HG02981 (cell line): ENCODE data around the gene HLA-F.
A peak's percentile ranks its signal among the peaks of the same experiment; 100 is the strongest.

Experiments used
- ATAC-seq: cut with Tn5 transposase; IDR thresholded peaks from one replicate; pipeline ENCODE4 v1.9.1; 2021; ENCODE audit warnings: mild to moderate bottlenecking, moderate library complexity; ENCODE audit not compliant: unreplicated experiment

The HLA-F gene

GRCh38 chr6:29742127-29742526 lies 18.9 kb downstream of the HLA-F start:
- ATAC-seq: no peak

GRCh38 chr6:29743025-29743424 lies 19.8 kb downstream of the HLA-F start:
- ATAC-seq: no peak

- ATAC-seq: no peak
These were observed 20.3 kb downstream of the HLA-F start for GRCh38 chr6:29743568-29743967.

DNA sequence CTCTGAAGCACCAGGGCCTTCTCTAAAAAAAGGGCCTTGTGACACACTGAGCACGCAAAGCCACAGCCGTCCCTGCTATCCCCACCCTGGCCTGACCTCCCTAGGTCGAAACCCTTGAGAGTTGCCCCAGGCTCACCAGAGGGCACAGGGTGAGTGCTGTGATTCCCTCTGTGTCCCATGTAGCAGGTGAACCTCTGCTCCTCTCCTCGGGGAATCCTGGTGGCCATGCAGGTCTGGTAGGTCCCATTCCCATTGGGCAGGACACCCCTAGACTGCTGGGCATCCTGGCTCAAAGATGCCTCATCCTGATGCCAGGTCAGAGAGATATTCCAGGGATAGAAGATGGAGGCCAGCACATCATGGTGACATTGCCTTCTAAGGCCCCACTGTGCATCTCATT lies 20.9 kb downstream of the HLA-F start:
- ATAC-seq: no peak

- no peak for ATAC-seq
These were observed 21.4 kb downstream of the HLA-F start for GRCh38 chr6:29744621-29745020.

DNA sequence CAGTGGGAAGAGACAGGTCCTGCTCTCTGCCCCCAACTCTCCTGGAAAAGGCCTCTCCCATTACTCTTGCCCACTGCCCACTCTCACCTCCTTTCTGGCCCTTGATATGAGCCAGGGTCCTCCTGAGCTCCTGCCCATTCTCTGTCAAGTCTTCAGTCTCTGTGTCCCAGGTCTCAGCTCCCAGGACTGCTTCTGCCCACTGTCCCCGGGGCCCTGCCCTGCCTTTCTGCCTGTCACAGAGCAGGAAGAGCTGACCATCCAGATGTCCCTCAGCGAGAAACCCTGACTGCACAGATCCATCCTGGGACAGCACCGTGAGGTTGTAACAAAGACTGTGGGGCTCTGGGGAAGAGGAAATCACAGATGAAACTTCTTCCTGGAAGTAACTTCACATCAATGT lies 22.2 kb downstream of the HLA-F start:
- ATAC-seq: no peak

DNA sequence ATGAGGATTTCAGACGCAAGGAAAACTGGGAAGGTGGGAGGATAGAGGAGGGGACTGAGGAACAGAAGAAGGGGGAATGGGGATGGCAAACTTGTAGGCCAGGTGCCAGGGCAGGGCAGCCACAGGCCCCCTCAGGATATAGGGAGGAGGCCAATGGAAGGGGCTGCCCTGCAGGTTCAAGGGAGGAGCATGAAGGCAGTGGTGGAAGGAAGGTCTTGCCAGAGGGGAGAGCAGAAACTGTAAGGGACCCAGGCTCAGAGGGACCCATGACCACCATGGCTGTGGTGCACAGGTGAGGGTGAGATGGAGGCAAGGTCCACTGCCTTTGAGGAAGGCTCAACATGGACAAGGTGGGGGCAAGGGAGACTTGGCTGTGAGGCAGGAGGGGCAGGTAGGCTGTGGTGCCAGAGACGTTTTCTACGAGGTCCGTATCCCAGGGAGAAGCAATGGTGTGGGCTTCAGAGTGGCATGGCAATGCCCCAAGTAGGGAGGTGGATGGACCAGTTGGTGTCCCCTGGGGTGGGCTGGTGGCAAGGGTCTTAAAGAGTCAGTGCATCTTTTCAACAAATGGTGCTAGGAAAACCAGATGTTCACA lies 22.7 kb downstream of the HLA-F start:
- ATAC-seq: no peak

- no peak for ATAC-seq
These were observed 23.8 kb downstream of the HLA-F start for GRCh38 chr6:29746846-29747687.

GRCh38 chr6:29747688-29748250 lies 24.5 kb downstream of the HLA-F start:
- ATAC-seq: no peak

- ATAC-seq: peak; percentile 79
These were observed 25.4 kb downstream of the HLA-F start for GRCh38 chr6:29748391-29749307.

GRCh38 chr6:29749308-29749662 lies 26.1 kb downstream of the HLA-F start:
- ATAC-seq: no peak

DNA sequence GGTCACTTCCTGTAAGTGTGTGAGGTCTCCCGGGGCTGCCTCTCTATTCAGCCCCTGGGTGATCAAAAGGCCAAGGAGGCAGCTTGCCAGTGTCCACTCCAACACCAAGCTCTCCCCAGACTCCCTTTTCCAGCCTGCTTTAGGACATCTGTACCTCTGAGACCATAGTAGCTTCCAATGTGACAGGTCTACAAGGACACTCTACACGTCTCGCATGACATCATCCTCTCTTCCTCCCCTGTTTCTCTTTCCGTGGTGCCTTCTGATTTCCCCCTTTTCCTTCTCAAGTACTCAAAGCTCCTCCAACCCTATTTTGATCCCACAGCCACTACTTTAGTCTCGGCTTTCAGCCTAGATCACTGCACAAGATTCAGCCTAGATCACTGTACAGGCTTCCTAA lies 26.4 kb downstream of the HLA-F start:
- no peak for ATAC-seq

DNA sequence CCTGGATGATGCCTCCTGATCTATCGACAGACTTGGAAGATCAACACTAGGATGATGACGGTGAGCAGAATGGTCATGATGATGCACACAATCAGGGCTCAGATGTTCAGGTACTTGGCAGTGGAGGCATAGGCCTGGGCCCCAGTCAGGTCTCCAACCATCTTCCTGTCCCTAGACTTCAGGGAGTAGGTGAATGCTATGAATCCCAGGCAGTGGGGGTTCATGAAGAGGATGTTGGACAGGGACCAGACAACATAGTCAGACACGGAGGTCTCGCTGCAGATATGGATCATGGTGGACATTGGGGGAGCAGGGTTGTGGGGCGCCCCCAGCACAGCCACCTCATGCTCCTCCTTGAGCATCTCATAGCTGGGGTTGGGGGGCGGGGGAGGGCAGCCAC lies 27.5 kb downstream of the HLA-F start:
- ATAC-seq: no peak

- ATAC-seq: no peak
These were observed 28.2 kb downstream of the HLA-F start for GRCh38 chr6:29751480-29751879.

DNA sequence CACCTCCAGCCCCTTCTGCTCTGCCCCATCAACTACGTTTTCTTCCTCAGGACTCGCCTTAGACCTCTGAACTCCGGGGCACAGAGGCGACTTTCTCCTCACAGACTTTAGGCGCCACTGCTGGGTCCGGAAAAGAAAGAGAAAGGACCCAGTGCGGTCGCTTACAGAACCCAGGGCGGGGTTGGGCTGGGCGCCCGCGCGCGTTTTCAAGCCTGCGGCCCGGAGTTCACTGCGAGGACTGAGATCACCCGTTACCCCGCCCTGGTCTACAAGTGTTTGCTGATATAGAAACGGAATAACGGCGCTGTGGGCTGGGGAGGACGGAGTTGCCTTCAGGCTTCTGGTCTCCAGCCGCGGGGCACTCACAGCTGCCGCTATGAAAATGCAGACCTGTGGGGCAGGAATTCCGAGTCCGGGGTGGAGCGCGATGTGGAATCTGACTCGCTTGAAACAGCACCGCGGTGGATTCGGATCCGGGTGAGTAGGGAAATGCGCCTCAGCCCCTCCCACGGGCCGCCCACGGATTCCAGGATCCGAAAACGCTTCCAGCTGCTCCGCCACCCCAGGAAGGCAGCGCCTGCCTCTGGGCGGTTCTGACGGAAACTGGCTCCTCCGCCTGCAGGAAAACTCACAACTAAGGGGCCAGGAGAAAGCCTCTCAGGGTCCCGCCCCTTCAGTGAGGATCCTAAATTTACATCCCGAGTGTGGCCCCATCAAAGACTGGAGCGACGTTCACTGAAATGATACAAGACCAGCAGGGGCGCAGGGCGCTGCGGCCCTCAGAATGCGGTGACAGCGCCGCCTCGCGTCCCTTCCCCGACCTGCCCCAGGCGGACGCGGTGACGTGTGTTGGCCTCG lies 29.4 kb downstream of the HLA-F start:
- ATAC-seq: peak; percentile 47

- no peak for ATAC-seq
These were observed 30.0 kb downstream of the HLA-F start for GRCh38 chr6:29753309-29753644.

GRCh38 chr6:29755295-29755871 lies 32.1 kb downstream of the HLA-F start:
- no peak for ATAC-seq

DNA sequence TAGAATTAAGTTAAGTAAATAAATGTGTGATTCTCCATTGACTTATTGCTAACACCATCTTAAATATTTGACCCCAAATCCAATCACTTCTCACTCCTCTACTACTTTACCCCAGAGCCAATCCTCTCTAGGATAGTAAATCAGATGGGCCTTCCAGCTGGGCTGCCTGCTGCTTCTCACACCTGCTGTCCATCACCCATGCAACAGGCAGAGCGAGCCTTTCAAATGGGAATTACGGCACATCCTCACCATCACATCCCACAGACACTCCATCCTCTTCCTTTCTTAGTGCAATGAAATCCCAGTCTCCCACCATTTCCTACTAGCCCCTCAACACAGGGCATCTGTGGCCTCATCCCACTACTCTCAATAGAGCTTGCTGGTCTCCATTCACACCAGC lies 34.0 kb downstream of the HLA-F start:
- ATAC-seq: no peak

DNA sequence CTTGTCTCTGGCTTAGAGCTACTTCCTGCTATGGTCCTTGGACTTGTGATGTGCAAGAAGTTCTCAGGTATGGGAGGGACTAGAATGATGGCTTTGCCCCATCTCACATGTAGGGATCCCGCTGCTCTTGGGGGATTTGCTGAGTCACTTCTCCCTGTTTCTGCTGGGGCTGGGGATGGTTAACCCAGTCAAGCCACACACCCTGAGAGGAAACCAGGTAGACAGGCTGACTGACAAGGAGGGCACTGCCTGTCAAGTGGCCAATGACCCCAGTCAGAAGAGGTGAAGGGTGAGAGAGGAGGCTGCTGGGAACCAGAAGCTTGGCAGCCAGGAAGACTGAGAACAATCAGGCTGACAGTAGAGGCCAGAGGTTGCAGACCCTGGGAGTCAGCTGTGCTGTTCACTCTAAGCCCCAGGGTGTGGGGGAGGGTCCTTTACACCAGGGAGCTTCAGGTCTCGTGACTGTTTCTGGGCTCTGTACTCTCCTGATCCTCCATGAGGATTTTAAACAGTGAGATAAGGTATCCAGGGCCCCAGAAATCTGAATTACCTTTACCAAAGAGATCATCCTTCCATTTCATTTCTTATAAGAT lies 34.6 kb downstream of the HLA-F start:
- no peak for ATAC-seq

DNA sequence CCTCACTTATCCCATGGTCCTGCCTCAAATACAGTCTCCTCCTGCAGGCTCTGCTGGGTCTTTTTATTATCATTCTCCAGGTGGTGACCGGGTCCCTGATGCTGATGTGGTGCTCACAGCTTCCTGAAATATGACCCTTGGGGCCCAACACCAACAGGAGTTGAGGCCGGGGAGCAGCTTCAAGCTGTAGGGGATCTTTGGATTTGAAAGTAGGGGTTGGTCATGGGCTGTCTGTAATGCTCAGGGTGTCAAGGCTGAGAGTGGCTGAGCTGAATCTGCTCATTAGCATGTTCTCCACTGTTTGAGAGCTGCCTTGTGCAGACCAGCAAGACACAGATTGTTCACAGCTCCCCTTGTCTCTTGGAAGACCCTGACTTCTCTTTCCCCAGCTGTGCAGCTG lies 35.5 kb downstream of the HLA-F start:
- no peak for ATAC-seq
